ENCODE measurements around the gene BCKDHB.
A peak's percentile ranks its signal among the peaks of the same experiment; 100 is the strongest.
"Not testable (repeated sequence)": the region's sequence is repeated elsewhere in the genome, so short reads cannot be mapped to it uniquely, and the experiment has no call there.

BCKDHB gene

DNA sequence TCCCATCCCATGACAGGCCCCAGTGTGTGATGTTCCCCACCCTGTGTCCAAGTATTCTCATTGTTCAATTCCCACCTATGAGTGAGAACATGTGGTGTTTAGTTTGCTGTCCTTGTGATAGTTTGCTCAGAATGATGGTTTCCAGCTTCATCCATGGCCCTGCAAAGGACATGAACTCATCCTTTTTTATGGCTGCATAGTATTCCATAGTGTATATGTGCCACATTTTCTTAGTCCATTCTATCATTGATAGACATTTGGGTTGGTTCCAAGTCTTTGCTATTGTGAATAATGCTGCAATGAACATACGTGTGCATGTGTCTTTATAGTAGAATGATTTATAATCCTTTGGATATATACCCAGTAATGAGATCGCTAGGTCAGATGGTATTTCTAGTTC is 132.3 kb downstream of the BCKDHB start:
- no CpG with 5 or more reads among the region's 2 CpGs for WGBS (ENCODE audit: insufficient coverage)
- POLR2A ChIA-PET; H3K27ac ChIP-seq (ENCODE audit: insufficient read depth in 1 of 2, low read depth in 1 of 2, low read length in 2 of 2, poor library complexity in 1 of 2, severe bottlenecking in 2 of 2); H3K9me3 ChIP-seq (ENCODE audit: control extremely low read depth in 1 of 5, control insufficient read depth in 4 of 5, insufficient read depth in 2 of 5, low read depth in 1 of 5, low read length in 4 of 5); H3K36me3 ChIP-seq (ENCODE audit: control insufficient read depth in 4 of 4, insufficient read depth in 4 of 4, low read length in 3 of 4); CTCF ChIA-PET; DNase-seq; H3K27me3 ChIP-seq (replicated peaks in 2 of 5; ENCODE audit: control insufficient read depth in 4 of 5, insufficient read depth in 5 of 5, low read length in 4 of 5); H3K4me1 ChIP-seq (ENCODE audit: control extremely low read depth in 1 of 4, control insufficient read depth in 4 of 4, insufficient read depth in 4 of 4, low read length in 3 of 4); H3K4me3 ChIP-seq (ENCODE audit: control insufficient read depth in 1 of 7, extremely low read depth in 1 of 7, insufficient read depth in 4 of 7, low read depth in 2 of 7, low read length in 6 of 7): not testable (repeated sequence)

DNA sequence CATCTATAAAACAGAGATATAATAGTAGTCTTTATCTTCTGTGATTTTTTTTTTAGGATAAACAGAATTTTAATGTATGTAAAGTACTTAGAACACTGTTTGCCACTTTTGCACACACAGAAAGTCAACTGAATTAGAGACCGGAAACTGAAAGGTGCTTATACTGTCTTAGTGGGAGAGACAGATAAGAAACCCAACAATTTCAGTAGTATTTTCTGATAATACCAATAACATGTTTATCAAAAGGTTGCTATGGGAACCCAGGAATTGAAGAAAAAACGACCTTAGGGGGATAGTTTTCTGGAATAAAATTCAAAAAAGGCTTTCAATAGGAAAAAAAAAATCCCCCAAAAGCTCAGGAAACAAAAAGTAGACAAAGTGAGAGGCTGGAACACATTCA is 138.6 kb downstream of the BCKDHB start:
- H3K36me3 ChIP-seq (ENCODE audit: control insufficient read depth in 4 of 4, insufficient read depth in 4 of 4, low read length in 3 of 4) = no peaks in the 10 kb centered on the region
- no CpG with 5 or more reads among the region's 2 CpGs for WGBS (ENCODE audit: insufficient coverage)
- H3K27me3 ChIP-seq (replicated peaks in 2 of 5; ENCODE audit: control insufficient read depth in 4 of 5, insufficient read depth in 5 of 5, low read length in 4 of 5) = no peaks in the 10 kb centered on the region
- no peak overlapping the region for H3K4me3 ChIP-seq (ENCODE audit: control insufficient read depth in 1 of 7, extremely low read depth in 1 of 7, insufficient read depth in 4 of 7, low read depth in 2 of 7, low read length in 6 of 7)
- H3K4me1 ChIP-seq (ENCODE audit: control extremely low read depth in 1 of 4, control insufficient read depth in 4 of 4, insufficient read depth in 4 of 4, low read length in 3 of 4) = peaks cover 0 to 2% (median 0%) of the 10 kb centered on the region in 4 experiments
- ChIA-PET CTCF (no interaction called here), POLR2A (no interaction called here)
- H3K27ac ChIP-seq (ENCODE audit: insufficient read depth in 1 of 2, low read depth in 1 of 2, low read length in 2 of 2, poor library complexity in 1 of 2, severe bottlenecking in 2 of 2) = no peak overlapping the region
- no peaks in the 10 kb centered on the region for H3K9me3 ChIP-seq (ENCODE audit: control extremely low read depth in 1 of 5, control insufficient read depth in 4 of 5, insufficient read depth in 2 of 5, low read depth in 1 of 5, low read length in 4 of 5)
- DNase-seq = no peak

DNA sequence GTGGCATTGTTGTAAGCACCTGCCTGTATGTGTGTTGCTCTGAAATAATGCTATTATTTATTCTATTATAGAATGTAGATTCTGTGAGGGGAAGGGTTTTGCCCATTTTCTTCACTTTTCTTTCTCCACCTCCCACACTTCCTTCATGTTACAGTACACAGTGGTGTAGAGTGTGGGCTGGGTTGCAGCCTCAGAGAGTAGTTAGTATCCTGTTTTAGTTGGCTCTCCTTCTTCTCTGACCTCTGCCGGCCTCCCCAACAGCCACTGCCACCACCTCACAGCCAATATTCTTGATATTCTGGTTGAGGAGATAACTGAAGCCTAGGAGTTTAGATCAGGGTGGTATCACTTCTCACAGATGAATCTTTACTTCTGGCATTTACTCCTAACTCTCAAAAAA is 143.4 kb downstream of the BCKDHB start:
- Histone ChIP-seq H3K4me1 (ENCODE audit: control extremely low read depth in 1 of 4, control insufficient read depth in 4 of 4, insufficient read depth in 4 of 4, low read length in 3 of 4) (peaks cover 0 to 8% (median 0%) of the 10 kb centered on the region in 4 experiments), H3K27ac (ENCODE audit: insufficient read depth in 1 of 2, low read depth in 1 of 2, low read length in 2 of 2, poor library complexity in 1 of 2, severe bottlenecking in 2 of 2) (no peak overlapping the region), H3K9me3 (ENCODE audit: control extremely low read depth in 1 of 5, control insufficient read depth in 4 of 5, insufficient read depth in 2 of 5, low read depth in 1 of 5, low read length in 4 of 5) (no peaks in the 10 kb centered on the region), H3K36me3 (ENCODE audit: control insufficient read depth in 4 of 4, insufficient read depth in 4 of 4, low read length in 3 of 4) (no peaks in the 10 kb centered on the region), H3K27me3 (replicated peaks in 2 of 5; ENCODE audit: control insufficient read depth in 4 of 5, insufficient read depth in 5 of 5, low read length in 4 of 5) (no peaks in the 10 kb centered on the region), H3K4me3 (ENCODE audit: control insufficient read depth in 1 of 7, extremely low read depth in 1 of 7, insufficient read depth in 4 of 7, low read depth in 2 of 7, low read length in 6 of 7) (no peak overlapping the region)
- ChIA-PET CTCF (no interaction called here), POLR2A (no interaction called here)
- DNase-seq = no peak
- no CpG with 5 or more reads among the region's 1 CpG for WGBS (ENCODE audit: insufficient coverage)

DNA sequence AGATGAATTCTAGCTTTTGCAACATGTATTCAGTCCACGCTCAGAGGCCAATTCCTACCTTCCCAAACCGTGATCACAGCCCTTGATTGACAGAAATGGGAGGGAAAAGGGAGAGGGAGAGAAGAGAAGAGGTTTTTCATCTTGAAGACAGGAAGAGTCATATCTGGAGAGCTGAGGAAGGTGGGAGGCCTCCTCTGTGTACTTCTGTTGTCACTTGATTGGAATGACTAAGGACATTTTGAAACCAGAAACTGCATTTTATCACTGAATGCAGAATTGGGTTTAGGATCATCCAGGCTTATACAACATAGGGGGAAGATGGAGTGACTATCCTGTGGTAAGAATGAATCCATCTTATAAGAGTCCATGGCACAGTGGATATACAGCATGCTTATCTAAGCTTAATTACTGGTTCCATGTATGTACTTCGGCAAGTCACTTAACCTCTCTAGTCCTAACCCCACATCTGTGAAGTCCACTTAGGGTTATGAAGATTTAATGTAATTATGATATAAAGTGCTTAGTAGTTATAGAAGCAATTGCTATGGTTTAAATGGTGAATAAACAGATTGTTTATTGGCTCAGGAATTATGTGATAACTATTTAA is 144.0 kb downstream of the BCKDHB start:
- DNase-seq = peak in 2 of 3 donors; percentile 2 to 3
- no peak overlapping the region for H3K4me3 ChIP-seq (ENCODE audit: control insufficient read depth in 1 of 7, extremely low read depth in 1 of 7, insufficient read depth in 4 of 7, low read depth in 2 of 7, low read length in 6 of 7)
- CTCF ChIA-PET = no interaction called here
- peaks cover 0 to 8% (median 0%) of the 10 kb centered on the region in 4 experiments for H3K4me1 ChIP-seq (ENCODE audit: control extremely low read depth in 1 of 4, control insufficient read depth in 4 of 4, insufficient read depth in 4 of 4, low read length in 3 of 4)
- no peaks in the 10 kb centered on the region for H3K27me3 ChIP-seq (replicated peaks in 2 of 5; ENCODE audit: control insufficient read depth in 4 of 5, insufficient read depth in 5 of 5, low read length in 4 of 5)
- H3K9me3 ChIP-seq (ENCODE audit: control extremely low read depth in 1 of 5, control insufficient read depth in 4 of 5, insufficient read depth in 2 of 5, low read depth in 1 of 5, low read length in 4 of 5) = no peaks in the 10 kb centered on the region
- POLR2A ChIA-PET = no interaction called here
- WGBS (ENCODE audit: insufficient coverage) = no CpG with 5 or more reads among the region's 3 CpGs
- H3K36me3 ChIP-seq (ENCODE audit: control insufficient read depth in 4 of 4, insufficient read depth in 4 of 4, low read length in 3 of 4) = no peaks in the 10 kb centered on the region
- no peak overlapping the region for H3K27ac ChIP-seq (ENCODE audit: insufficient read depth in 1 of 2, low read depth in 1 of 2, low read length in 2 of 2, poor library complexity in 1 of 2, severe bottlenecking in 2 of 2)

DNA sequence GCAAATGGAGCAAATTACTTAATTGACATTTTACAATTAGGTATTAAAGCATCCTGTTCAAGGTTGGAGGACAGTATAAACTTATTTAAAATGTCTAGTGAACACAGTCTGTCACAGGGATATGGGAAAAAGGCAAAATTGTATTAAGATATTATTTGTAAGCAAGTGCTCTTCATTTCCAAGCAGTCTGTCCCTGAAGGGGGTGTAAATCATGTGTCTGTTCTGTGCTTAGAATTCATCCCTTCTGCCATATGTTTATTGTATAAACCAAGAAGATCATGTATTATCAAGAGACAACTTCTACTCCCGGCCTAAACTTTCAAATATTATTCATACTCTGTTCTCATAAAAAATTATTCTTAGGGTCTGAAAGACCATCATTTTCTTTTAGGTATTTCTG is 144.8 kb downstream of the BCKDHB start:
- Histone ChIP-seq H3K36me3 (ENCODE audit: control insufficient read depth in 4 of 4, insufficient read depth in 4 of 4, low read length in 3 of 4) (no peaks in the 10 kb centered on the region), H3K27me3 (replicated peaks in 2 of 5; ENCODE audit: control insufficient read depth in 4 of 5, insufficient read depth in 5 of 5, low read length in 4 of 5) (no peaks in the 10 kb centered on the region), H3K4me3 (ENCODE audit: control insufficient read depth in 1 of 7, extremely low read depth in 1 of 7, insufficient read depth in 4 of 7, low read depth in 2 of 7, low read length in 6 of 7) (no peak overlapping the region), H3K27ac (ENCODE audit: insufficient read depth in 1 of 2, low read depth in 1 of 2, low read length in 2 of 2, poor library complexity in 1 of 2, severe bottlenecking in 2 of 2) (no peak overlapping the region), H3K9me3 (ENCODE audit: control extremely low read depth in 1 of 5, control insufficient read depth in 4 of 5, insufficient read depth in 2 of 5, low read depth in 1 of 5, low read length in 4 of 5) (no peaks in the 10 kb centered on the region), H3K4me1 (ENCODE audit: control extremely low read depth in 1 of 4, control insufficient read depth in 4 of 4, insufficient read depth in 4 of 4, low read length in 3 of 4) (peaks cover 0 to 8% (median 0%) of the 10 kb centered on the region in 4 experiments)
- no CpG with 5 or more reads among the region's 1 CpG for WGBS (ENCODE audit: insufficient coverage)
- no peak for DNase-seq
- POLR2A ChIA-PET = no interaction called here
- CTCF ChIA-PET = no interaction called here

DNA sequence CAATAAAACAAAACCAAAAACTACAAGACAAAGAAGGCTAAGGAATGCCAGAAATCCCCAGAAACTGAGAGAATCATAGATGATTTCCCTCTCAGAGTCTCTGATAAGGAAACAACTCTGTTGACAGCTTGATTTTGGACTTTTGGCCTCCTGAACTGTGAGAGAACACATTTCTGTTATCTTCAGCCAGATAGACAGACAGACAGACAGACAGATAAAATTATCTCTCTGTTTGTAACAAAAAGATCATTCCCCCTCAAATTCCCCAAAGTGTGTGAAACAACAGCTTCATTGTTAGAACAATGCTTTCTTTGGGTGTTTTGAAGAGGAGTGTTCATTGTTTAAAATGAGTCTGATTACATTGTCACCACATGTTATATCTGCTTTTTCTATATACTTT is 148.2 kb downstream of the BCKDHB start:
- no peak overlapping the region for H3K27ac ChIP-seq (ENCODE audit: insufficient read depth in 1 of 2, low read depth in 1 of 2, low read length in 2 of 2, poor library complexity in 1 of 2, severe bottlenecking in 2 of 2)
- peaks cover 0 to 8% (median 0%) of the 10 kb centered on the region in 4 experiments for H3K4me1 ChIP-seq (ENCODE audit: control extremely low read depth in 1 of 4, control insufficient read depth in 4 of 4, insufficient read depth in 4 of 4, low read length in 3 of 4)

DNA sequence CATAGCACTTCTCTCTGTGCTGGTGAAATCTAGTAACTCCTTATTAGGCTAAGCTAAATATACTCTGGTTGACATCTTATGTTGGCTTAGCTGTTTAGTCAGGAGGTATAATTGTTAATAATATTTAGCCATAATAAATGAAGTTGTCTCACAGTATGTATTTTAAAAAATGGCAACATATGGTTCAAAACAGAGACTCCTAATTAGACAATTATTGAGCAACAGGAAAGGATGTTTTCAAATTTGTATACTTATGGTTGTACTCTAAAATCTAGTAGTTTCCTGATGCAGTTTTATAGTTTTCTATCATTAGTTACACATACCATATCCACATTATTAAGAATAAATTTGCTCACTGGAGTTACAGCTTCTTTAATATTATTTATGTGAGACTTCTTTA is 150.2 kb downstream of the BCKDHB start:
- Histone ChIP-seq H3K4me1 (ENCODE audit: control extremely low read depth in 1 of 4, control insufficient read depth in 4 of 4, insufficient read depth in 4 of 4, low read length in 3 of 4) (no peaks in the 10 kb centered on the region), H3K27me3 (replicated peaks in 2 of 5; ENCODE audit: control insufficient read depth in 4 of 5, insufficient read depth in 5 of 5, low read length in 4 of 5) (no peaks in the 10 kb centered on the region), H3K27ac (ENCODE audit: insufficient read depth in 1 of 2, low read depth in 1 of 2, low read length in 2 of 2, poor library complexity in 1 of 2, severe bottlenecking in 2 of 2) (no peak overlapping the region), H3K9me3 (ENCODE audit: control extremely low read depth in 1 of 5, control insufficient read depth in 4 of 5, insufficient read depth in 2 of 5, low read depth in 1 of 5, low read length in 4 of 5) (no peaks in the 10 kb centered on the region), H3K36me3 (ENCODE audit: control insufficient read depth in 4 of 4, insufficient read depth in 4 of 4, low read length in 3 of 4) (no peaks in the 10 kb centered on the region), H3K4me3 (ENCODE audit: control insufficient read depth in 1 of 7, extremely low read depth in 1 of 7, insufficient read depth in 4 of 7, low read depth in 2 of 7, low read length in 6 of 7) (no peak overlapping the region)
- ChIA-PET POLR2A (no interaction called here), CTCF (interaction anchor here (1.0 kb wide), 1 partner anchor 9 kb away, joined by 3 read pairs; no protein-coding TSS in a partner anchor)
- DNase-seq = no peak

More for the DNA sequence above, 148.2 kb downstream of the BCKDHB start:
- no peak for DNase-seq
- ChIA-PET POLR2A (no interaction called here), CTCF (no interaction called here)
- Histone ChIP-seq H3K4me3 (ENCODE audit: control insufficient read depth in 1 of 7, extremely low read depth in 1 of 7, insufficient read depth in 4 of 7, low read depth in 2 of 7, low read length in 6 of 7) (no peak overlapping the region), H3K36me3 (ENCODE audit: control insufficient read depth in 4 of 4, insufficient read depth in 4 of 4, low read length in 3 of 4) (no peaks in the 10 kb centered on the region), H3K9me3 (ENCODE audit: control extremely low read depth in 1 of 5, control insufficient read depth in 4 of 5, insufficient read depth in 2 of 5, low read depth in 1 of 5, low read length in 4 of 5) (no peaks in the 10 kb centered on the region), H3K27me3 (replicated peaks in 2 of 5; ENCODE audit: control insufficient read depth in 4 of 5, insufficient read depth in 5 of 5, low read length in 4 of 5) (no peaks in the 10 kb centered on the region)
